Hematopoietic multipotent progenitor cell (in vitro differentiated cells): ENCODE measurements around the gene SLC22A16. TPM values are rescaled to one million over a fixed set of nuclear protein-coding genes. Genes with fewer than 3 reads are reported as not detected.

Experiments
- DNase-seq, 3 donors: peaks; one replicate each; pipeline ENCODE4 v3.0.0-alpha.2; 2011 to 2015; ENCODE audit warnings: low read depth in 2 of 3, low spot score in 2 of 3
- total RNA-seq: library from RNA; depleted of rRNA; stranded (reverse); fragments of >200 nt; gene quantifications from one replicate; pipeline ENCODE4 v1.2.3, GENCODE V29; 2012

The SLC22A16 gene
- total RNA-seq, 1 donor: 25.6 TPM

GRCh38 chr6:110409794-110410193 is 66.6 kb downstream of the SLC22A16 start:
- DNase-seq: no peak

GRCh38 chr6:110408901-110409300 is 67.5 kb downstream of the SLC22A16 start:
- no peak for DNase-seq

GRCh38 chr6:110404607-110405006 is 71.8 kb downstream of the SLC22A16 start:
- no peak for DNase-seq

- DNase-seq: no peak
Measured at GRCh38 chr6:110401585-110402176, 74.7 kb downstream of the SLC22A16 start.

GRCh38 chr6:110400208-110400607 is 76.2 kb downstream of the SLC22A16 start:
- no peak for DNase-seq

- DNase-seq: peak in 1 of 3 donors; percentile 34
Measured at GRCh38 chr6:110399219-110400071, 77.0 kb downstream of the SLC22A16 start.

- DNase-seq: peak in 2 of 3 donors; percentile 15 to 38
Measured at GRCh38 chr6:110398778-110399177, 77.6 kb downstream of the SLC22A16 start.

GRCh38 chr6:110395221-110395620 is 81.2 kb downstream of the SLC22A16 start:
- no peak for DNase-seq

GRCh38 chr6:110394409-110394808 is 82.0 kb downstream of the SLC22A16 start:
- DNase-seq: no peak

- DNase-seq: no peak
Measured at GRCh38 chr6:110392727-110393126, 83.7 kb downstream of the SLC22A16 start.

- DNase-seq: peak in 1 of 3 donors; percentile 21
Measured at GRCh38 chr6:110390404-110390803, 86.0 kb downstream of the SLC22A16 start.

- peak in 2 of 3 donors; percentile 68 to 89 for DNase-seq
Measured at GRCh38 chr6:110389689-110390382, 86.6 kb downstream of the SLC22A16 start.

GRCh38 chr6:110387986-110388385 is 88.4 kb downstream of the SLC22A16 start:
- no peak for DNase-seq

- no peak for DNase-seq
Measured at GRCh38 chr6:110385458-110385863, 91.0 kb downstream of the SLC22A16 start.

- DNase-seq: no peak
Measured at GRCh38 chr6:110378552-110378951, 97.9 kb downstream of the SLC22A16 start.

Other genes with a start within 250 kb of the SLC22A16 start
- gene METTL24, start 118.3 kb downstream of the SLC22A16 start, total RNA-seq: 3.0 TPM
- gene DDO, start 61.0 kb downstream of the SLC22A16 start, total RNA-seq: 4.6 TPM